OCI-LY1 (cell line): ENCODE data around the gene OSBPL5.

Source experiments
- H2AFZ ChIP-seq: fragments of 200-600 bp; sonication (generic), shearing (Covaris generic); 2 replicates; pipeline ENCODE4 v1.6.0; 2014; ENCODE audit warnings: antibody characterized with exemption, mild to moderate bottlenecking, low read length
- H3F3A ChIP-seq: fragments of 200-600 bp; sonication (generic), shearing (Covaris generic); 2 replicates; pipeline ENCODE4 v1.6.0; 2014; ENCODE audit warnings: mild to moderate bottlenecking, antibody characterized with exemption, low read length, moderate library complexity; ENCODE audit not compliant: insufficient read depth
- H3K27ac ChIP-seq: fragments of 200-600 bp; sonication (generic); 2 replicates; pipeline ENCODE4 v1.5.1; 2014; ENCODE audit warnings: low read length, mixed run types, mild to moderate bottlenecking, low read depth; ENCODE audit not compliant: poor library complexity, severe bottlenecking
- H3K27me3 ChIP-seq: fragments of 200-600 bp; sonication (generic); 2 replicates; pipeline ENCODE4 v1.6.0; 2014; ENCODE audit warnings: antibody characterized with exemption, mild to moderate bottlenecking, low read length, moderate library complexity; ENCODE audit not compliant: insufficient read depth
- H3K36me3 ChIP-seq: fragments of 200-600 bp; sonication (generic); 2 replicates; pipeline ENCODE4 v1.6.1; 2014; ENCODE audit warnings: mild to moderate bottlenecking, antibody characterized with exemption, low read length, moderate library complexity, mixed read lengths; ENCODE audit not compliant: insufficient read depth
- H3K4me1 ChIP-seq: fragments of 200-600 bp; sonication (generic); 2 replicates; pipeline ENCODE4 v1.5.1; 2014; ENCODE audit warnings: mild to moderate bottlenecking, low read length, moderate library complexity; ENCODE audit not compliant: insufficient read depth, severe bottlenecking
- H3K4me2 ChIP-seq: fragments of 200-600 bp; sonication (generic), shearing (Covaris generic); 2 replicates; pipeline ENCODE4 v1.6.1; 2014; ENCODE audit warnings: low read length
- H3K4me3 ChIP-seq: fragments of 200-600 bp; sonication (generic); 2 replicates; pipeline ENCODE4 v1.5.1; 2014; ENCODE audit warnings: low read length, low read depth, mild to moderate bottlenecking, mixed read lengths; ENCODE audit not compliant: poor library complexity, severe bottlenecking
- H3K79me2 ChIP-seq: fragments of 200-600 bp; shearing (Covaris generic); 2 replicates; pipeline ENCODE4 v1.6.1; 2016; ENCODE audit warnings: mixed run types, low read length, mixed read lengths; ENCODE audit not compliant: insufficient read depth
- H3K9ac ChIP-seq: fragments of 200-600 bp; sonication (generic), shearing (Covaris generic); 2 replicates; pipeline ENCODE4 v1.6.1; 2014; ENCODE audit warnings: mild to moderate bottlenecking, low read length, mixed read lengths
- H3K9me2 ChIP-seq: fragments of 200-600 bp; sonication (generic), shearing (Covaris generic); 2 replicates; pipeline ENCODE4 v1.6.1; 2014; ENCODE audit warnings: low read depth, mild to moderate bottlenecking, low read length, mixed read lengths
- H3K9me3 ChIP-seq: fragments of 200-600 bp; shearing (Covaris generic); 2 replicates; pipeline ENCODE4 v1.6.1; 2014; ENCODE audit warnings: low read length, mixed read lengths
- H4K20me1 ChIP-seq: fragments of 200-600 bp; sonication (generic), shearing (Covaris generic); 2 replicates; pipeline ENCODE4 v1.6.0; 2016; ENCODE audit warnings: mild to moderate bottlenecking, low read length; ENCODE audit not compliant: insufficient read depth
- CTCF ChIP-seq: fragments of 200-600 bp; sonication (generic), shearing (Covaris generic); IDR thresholded peaks from 2 replicates; pipeline ENCODE4 v1.5.1; 2017; ENCODE audit warnings: mild to moderate bottlenecking, antibody characterized with exemption, low read length, moderate library complexity, mixed read lengths
- EZH2 ChIP-seq: fragments of 200-600 bp; sonication (generic), shearing (Covaris generic); IDR thresholded peaks from 2 replicates; pipeline ENCODE4 v1.8.0; 2017; ENCODE audit warnings: borderline replicate concordance, mixed run types, mild to moderate bottlenecking, antibody characterized with exemption, low read length, moderate library complexity, mixed read lengths

The OSBPL5 gene

DNA sequence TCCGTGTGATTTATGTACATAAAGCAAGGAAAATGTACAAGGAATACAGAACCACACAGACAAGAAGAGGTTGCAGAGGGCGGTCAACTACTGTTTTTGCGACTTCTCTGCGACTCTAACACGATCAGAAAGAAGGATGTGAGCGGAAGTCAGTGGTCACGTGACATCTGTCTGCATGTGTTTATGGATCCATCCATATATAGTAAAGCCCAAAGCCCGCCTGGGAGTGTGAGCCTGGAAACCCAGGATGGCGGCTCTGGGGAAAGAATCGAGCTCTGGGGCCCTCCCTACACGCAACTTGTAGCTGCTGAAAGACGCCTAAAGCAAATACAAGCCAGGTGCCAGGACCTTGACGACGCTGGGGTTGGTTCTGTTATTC is 8.8 kb downstream of the OSBPL5 start:
- Histone ChIP-seq H3K36me3 (no peaks in the 10 kb centered on the region), H3K9ac (no peak overlapping the region), H3K9me2 (no peaks in the 10 kb centered on the region), H3K4me1 (peaks cover 13% of the 10 kb centered on the region), H3K4me2 (no peak overlapping the region), H2AFZ (no peak overlapping the region), H3K79me2 (no peaks in the 10 kb centered on the region), H4K20me1 (no peaks in the 10 kb centered on the region), H3K4me3 (no peak overlapping the region), H3K9me3 (no peaks in the 10 kb centered on the region), H3K27ac (no peak overlapping the region), H3F3A (no peaks in the 10 kb centered on the region), H3K27me3 (peaks cover 14% of the 10 kb centered on the region; the same call in 1 of the 2 replicates)
- TF ChIP-seq EZH2, result no peak
- no peak for TF ChIP-seq CTCF

- H2AFZ ChIP-seq, result no peak overlapping the region
- H3K4me1 ChIP-seq, result peaks cover 13% of the 10 kb centered on the region
- no peak overlapping the region for H3K27ac ChIP-seq
- no peaks in the 10 kb centered on the region for H3K36me3 ChIP-seq
- H4K20me1 ChIP-seq, result no peaks in the 10 kb centered on the region
- no peak overlapping the region for H3K9ac ChIP-seq
- TF ChIP-seq EZH2 (no peak), CTCF (no peak)
- 0 out of 2 replicates have a peak, but pooled peaks cover 14% of the 10 kb centered on the region for H3K27me3 ChIP-seq
- H3K9me3 ChIP-seq, result no peaks in the 10 kb centered on the region
- H3K4me2 ChIP-seq, result no peak overlapping the region
- no peaks in the 10 kb centered on the region for H3F3A ChIP-seq
- H3K9me2 ChIP-seq, result no peaks in the 10 kb centered on the region
- H3K79me2 ChIP-seq, result no peaks in the 10 kb centered on the region
- no peak overlapping the region for H3K4me3 ChIP-seq
Measured at GRCh38 chr11:3155691-3156258, 9.3 kb downstream of the OSBPL5 start.

- no peak overlapping the region for H3K4me3 ChIP-seq
- H3K9me2 ChIP-seq, result no peaks in the 10 kb centered on the region
- TF ChIP-seq CTCF, result no peak
- no peak for TF ChIP-seq EZH2
- no peak overlapping the region for H3K4me2 ChIP-seq
- no peak overlapping the region for H2AFZ ChIP-seq
- H3K9ac ChIP-seq, result no peak overlapping the region
- no peaks in the 10 kb centered on the region for H3K79me2 ChIP-seq
- peaks cover 13% of the 10 kb centered on the region for H3K4me1 ChIP-seq
- H3K36me3 ChIP-seq, result no peaks in the 10 kb centered on the region
- H3K9me3 ChIP-seq, result no peaks in the 10 kb centered on the region
- H3K27me3 ChIP-seq, result 0 out of 2 replicates have a peak, but pooled peaks cover 14% of the 10 kb centered on the region
- H3F3A ChIP-seq, result no peaks in the 10 kb centered on the region
- no peaks in the 10 kb centered on the region for H4K20me1 ChIP-seq
- H3K27ac ChIP-seq, result no peak overlapping the region
Measured at GRCh38 chr11:3155216-3155615, 9.9 kb downstream of the OSBPL5 start.
